PC-3 (cell line): ENCODE data around the gene TRIM28. TPM values are rescaled to one million over a fixed set of nuclear protein-coding genes. Genes with fewer than 3 reads are reported as not detected.

Source experiments
- ATAC-seq: fragments of 200-7000 bp; cut with Tn5 transposase; 2 replicates; pipeline ENCODE4 v1.9.1; 2020; ENCODE audit warnings: mild to moderate bottlenecking, moderate library complexity
- BruUV-seq: library from RNA; stranded (reverse); fragments of 400-500 nt; replicated peaks from 2 replicates; lab custom pipeline; 2021; lab: Mats Ljungman, UMichigan
- CTCF ChIA-PET: fragments of 300-600 bp; sonication (Branson Sonifier 250); formaldehyde crosslinking; loops from one replicate; lab custom pipeline; 2022; ENCODE audit warnings: antibody characterized with exemption; lab: Charles Lee
- POLR2A ChIA-PET: fragments of 300-600 bp; sonication (Branson Sonifier 250); formaldehyde crosslinking; loops from one replicate; lab custom pipeline; 2022; ENCODE audit warnings: antibody characterized with exemption; ENCODE audit not compliant: unreplicated experiment; lab: Charles Lee
- DNase-seq: peaks from one replicate; pipeline ENCODE4 v3.0.0-alpha.2; 2015
- H2AFZ ChIP-seq: fragments of 300-600 bp; sonication (generic); 2 replicates; pipeline ENCODE4 v1.6.0; 2016; ENCODE audit warnings: antibody characterized with exemption, low read length
- H3F3A ChIP-seq: fragments of 300-600 bp; sonication (generic); one replicate; pipeline ENCODE4 v1.6.0; 2017; ENCODE audit warnings: antibody characterized with exemption, low read length, control low read depth, mild to moderate bottlenecking; ENCODE audit not compliant: unreplicated experiment
- H3K27ac ChIP-seq: fragments of 300-600 bp; sonication (generic); 2 replicates; pipeline ENCODE4 v1.5.1; 2016; ENCODE audit warnings: mild to moderate bottlenecking, low read length
- H3K27me3 ChIP-seq: fragments of 300-600 bp; sonication (generic); 2 replicates; pipeline ENCODE4 v1.6.1; 2016; ENCODE audit warnings: low read length, mixed read lengths
- H3K36me3 ChIP-seq: fragments of 300-600 bp; sonication (generic); 2 replicates; pipeline ENCODE4 v1.6.1; 2016; ENCODE audit warnings: low read depth, mixed run types, low read length, mixed read lengths
- H3K4me1 ChIP-seq: fragments of 300-600 bp; sonication (generic); 2 replicates; pipeline ENCODE4 v1.5.1; 2016; ENCODE audit warnings: low read length; ENCODE audit not compliant: insufficient read depth
- H3K4me2 ChIP-seq: fragments of 300-600 bp; sonication (generic); 2 replicates; pipeline ENCODE4 v1.6.0; 2016; ENCODE audit warnings: low read length
- H3K4me3 ChIP-seq: fragments of 300-600 bp; sonication (generic); 2 replicates; pipeline ENCODE4 v1.5.1; 2016; ENCODE audit warnings: mild to moderate bottlenecking, low read length, mixed read lengths
- H3K79me2 ChIP-seq: fragments of 300-600 bp; sonication (generic); 2 replicates; pipeline ENCODE4 v1.6.1; 2017; ENCODE audit warnings: low read length, mixed read lengths
- H3K9ac ChIP-seq: fragments of 300-600 bp; sonication (generic); 2 replicates; pipeline ENCODE4 v1.6.0; 2016; ENCODE audit warnings: mild to moderate bottlenecking, low read length
- H3K9me2 ChIP-seq: fragments of 300-600 bp; sonication (generic); replicated peaks from 2 replicates; pipeline ENCODE4 v1.6.1; 2016; ENCODE audit warnings: mixed run types, low read length, mixed read lengths
- H3K9me3 ChIP-seq: fragments of 300-600 bp; sonication (generic); 2 replicates; pipeline ENCODE4 v1.6.1; 2016; ENCODE audit warnings: low read length, mixed read lengths
- H4K20me1 ChIP-seq: fragments of 300-600 bp; sonication (generic); 2 replicates; pipeline ENCODE4 v1.6.1; 2016; ENCODE audit warnings: low read length, mixed read lengths
- EZH2 ChIP-seq: fragments of 300-600 bp; sonication (generic); IDR thresholded peaks from one replicate; pipeline ENCODE4 v1.6.1; 2017; ENCODE audit warnings: antibody characterized with exemption, mild to moderate bottlenecking, low read length; ENCODE audit not compliant: unreplicated experiment
- EZH2phosphoT487 ChIP-seq: fragments of 300-600 bp; sonication (generic); IDR thresholded peaks from 2 replicates; pipeline ENCODE4 v1.6.1; 2018; ENCODE audit warnings: mild to moderate bottlenecking, antibody characterized with exemption, low read length, borderline replicate concordance
- intact Hi-C: fragments of 100-400 bp; cut with micrococcal nuclease; formaldehyde crosslinking; loops from 2 replicates; pipeline ENCODE4 v1.9.0; 2023
- total RNA-seq: library from RNA; depleted of rRNA; stranded (reverse); fragments of >200 nt; gene quantifications from 2 replicates; pipeline ENCODE4 v1.2.3, GENCODE V29; 2014
- TF ChIP-seq, protein P1 (sequence below): fragments of 300-600 bp; sonication (generic); conservative IDR thresholded peaks from 2 replicates; pipeline ENCODE4 v1.5.1; 2017; ENCODE audit warnings: antibody characterized with exemption, low read depth, mild to moderate bottlenecking, low read length

Gene TRIM28
- total RNA-seq, 1 experiment from 2014 or later: 1,169 TPM

DNA sequence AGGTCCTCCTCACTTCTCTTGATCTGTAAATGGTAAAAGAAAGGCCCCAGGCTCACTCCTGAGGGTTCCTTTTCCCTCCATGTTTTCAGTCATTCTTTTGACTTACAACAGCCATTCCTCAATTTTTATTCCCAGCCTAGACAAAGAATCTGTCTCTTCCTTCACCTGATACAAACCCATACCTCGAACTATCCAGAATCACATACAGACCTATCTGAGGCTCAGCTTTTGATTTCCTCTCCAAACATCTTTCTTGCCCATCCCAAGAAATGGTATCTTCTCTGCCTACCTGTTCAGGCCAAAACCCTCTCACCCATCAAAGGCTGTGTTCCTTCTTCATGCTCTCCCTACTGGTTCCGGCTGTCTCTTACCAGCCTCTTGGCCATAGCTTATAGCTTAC lies 8.8 kb downstream of the TRIM28 start:
- no peak for TF ChIP-seq EZH2phosphoT487
- H3K4me2 ChIP-seq: no peak overlapping the region
- H3F3A ChIP-seq: peaks cover 8% of the 10 kb centered on the region
- peaks cover 27% of the 10 kb centered on the region for H3K4me1 ChIP-seq
- H3K27me3 ChIP-seq: no peaks in the 10 kb centered on the region
- DNase-seq (no peak), ATAC-seq (no peak)
- H4K20me1 ChIP-seq: peaks cover 34% of the 10 kb centered on the region
- no peak overlapping the region for H3K9ac ChIP-seq
- no peak overlapping the region for H2AFZ ChIP-seq
- intact Hi-C loops: no loop called here
- BruUV-seq: no TSS peak
- no peak overlapping the region for H3K27ac ChIP-seq
- H3K79me2 ChIP-seq: peaks cover 52% of the 10 kb centered on the region
- ChIA-PET CTCF (no interaction called here), POLR2A (no interaction called here)
- H3K36me3 ChIP-seq: peaks cover 58% of the 10 kb centered on the region
- no peaks in the 10 kb centered on the region for H3K9me2 ChIP-seq
- no peak overlapping the region for H3K4me3 ChIP-seq
- no peaks in the 10 kb centered on the region for H3K9me3 ChIP-seq

DNA sequence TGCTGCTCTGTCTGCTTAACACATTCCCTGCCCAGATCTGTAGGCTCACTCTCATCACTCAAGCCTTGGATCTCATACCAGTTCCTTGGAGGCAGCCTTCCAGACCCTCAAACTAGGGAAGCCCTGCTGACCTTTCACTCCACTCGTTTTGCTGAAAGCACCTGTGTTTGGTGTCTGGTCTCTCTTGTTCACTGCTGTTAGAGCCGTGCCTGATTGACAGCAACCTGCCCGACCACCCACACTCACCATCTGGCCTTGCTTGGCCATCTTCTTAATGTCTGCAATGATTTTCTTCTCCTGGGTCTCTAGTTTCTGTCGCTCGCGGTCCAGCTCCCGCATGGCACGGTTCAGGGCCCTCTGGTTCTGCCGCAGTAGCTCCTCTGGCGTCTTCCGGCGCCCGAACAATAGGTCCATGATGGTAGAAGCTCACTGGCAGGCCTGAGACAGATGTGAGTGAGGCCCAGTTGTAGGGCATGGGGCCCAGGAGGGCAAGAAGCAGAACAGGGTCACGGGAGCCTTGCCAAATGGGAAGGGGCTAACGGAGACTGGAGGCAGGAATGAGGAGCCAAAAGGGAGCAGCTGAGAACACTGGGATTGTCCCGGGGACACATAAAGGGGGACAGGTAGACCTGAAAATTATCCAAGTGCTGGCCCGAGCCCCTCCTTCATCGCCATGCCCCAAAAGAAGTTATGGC lies 10.1 kb downstream of the TRIM28 start:
- TF ChIP-seq, protein P1, sequence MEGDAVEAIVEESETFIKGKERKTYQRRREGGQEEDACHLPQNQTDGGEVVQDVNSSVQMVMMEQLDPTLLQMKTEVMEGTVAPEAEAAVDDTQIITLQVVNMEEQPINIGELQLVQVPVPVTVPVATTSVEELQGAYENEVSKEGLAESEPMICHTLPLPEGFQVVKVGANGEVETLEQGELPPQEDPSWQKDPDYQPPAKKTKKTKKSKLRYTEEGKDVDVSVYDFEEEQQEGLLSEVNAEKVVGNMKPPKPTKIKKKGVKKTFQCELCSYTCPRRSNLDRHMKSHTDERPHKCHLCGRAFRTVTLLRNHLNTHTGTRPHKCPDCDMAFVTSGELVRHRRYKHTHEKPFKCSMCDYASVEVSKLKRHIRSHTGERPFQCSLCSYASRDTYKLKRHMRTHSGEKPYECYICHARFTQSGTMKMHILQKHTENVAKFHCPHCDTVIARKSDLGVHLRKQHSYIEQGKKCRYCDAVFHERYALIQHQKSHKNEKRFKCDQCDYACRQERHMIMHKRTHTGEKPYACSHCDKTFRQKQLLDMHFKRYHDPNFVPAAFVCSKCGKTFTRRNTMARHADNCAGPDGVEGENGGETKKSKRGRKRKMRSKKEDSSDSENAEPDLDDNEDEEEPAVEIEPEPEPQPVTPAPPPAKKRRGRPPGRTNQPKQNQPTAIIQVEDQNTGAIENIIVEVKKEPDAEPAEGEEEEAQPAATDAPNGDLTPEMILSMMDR: no peak
- TF ChIP-seq EZH2: no peak
- no peak for TF ChIP-seq EZH2phosphoT487

DNA sequence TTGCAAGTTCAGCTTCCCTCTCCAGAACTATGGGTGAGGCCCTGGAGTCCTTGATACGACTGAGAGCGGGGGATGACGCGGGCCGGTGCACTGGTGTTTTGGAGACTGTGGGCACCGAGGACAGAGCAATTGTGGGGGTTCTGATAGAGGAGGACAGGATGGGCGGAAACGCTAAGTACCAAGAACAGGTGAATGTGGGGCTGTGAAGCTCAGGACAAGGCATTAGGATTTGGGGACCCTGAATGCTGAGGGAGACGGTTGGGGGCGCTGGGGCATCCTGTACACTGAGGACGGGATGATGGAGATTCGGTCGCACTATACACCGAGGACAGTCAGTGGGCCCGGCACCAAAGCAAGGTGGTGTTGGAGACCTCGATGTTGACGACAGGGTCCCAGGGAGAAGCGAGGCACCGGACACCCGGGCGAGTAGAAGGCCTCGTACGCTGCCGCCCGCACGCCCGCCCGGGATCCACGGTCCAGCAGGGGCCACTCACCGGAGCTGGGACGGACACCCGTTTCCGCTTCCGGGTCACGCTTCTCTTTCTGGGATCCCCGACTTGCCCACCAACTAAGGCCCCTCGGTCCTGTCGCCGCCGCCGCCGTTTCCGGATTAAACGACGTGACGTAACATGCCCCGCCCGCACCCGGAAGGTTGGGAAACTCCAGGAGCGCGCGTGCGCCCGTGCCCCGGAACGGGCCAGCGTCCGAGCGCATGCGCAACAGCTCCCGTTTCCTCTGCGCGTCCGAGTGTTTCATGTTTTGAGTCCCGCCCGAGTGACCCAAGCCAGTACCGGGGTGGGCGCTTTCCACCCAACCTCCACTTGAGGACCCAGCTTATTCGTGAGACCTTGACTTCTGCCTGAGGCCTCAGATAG lies 10.9 kb downstream of the TRIM28 start, which contains the start of gene CHMP2A:
TSS of gene CHMP2A (minus strand) at position 612 of the 875 bp plus-strand sequence. CDS start 893 bp downstream, outside the sequence.
- no peak for TF ChIP-seq EZH2
- TF ChIP-seq, protein P1: 0 out of 2 replicates have a peak, but pooled peaks have one; percentile 13
- peaks cover 8% of the 10 kb centered on the region for H3F3A ChIP-seq
- H4K20me1 ChIP-seq: peaks cover 15% of the 10 kb centered on the region; the same call in 1 of the 2 replicates
- peak within 1 kb of the TSS; percentile 69 for H3K27ac ChIP-seq
- no peaks in the 10 kb centered on the region for H3K9me2 ChIP-seq
- H3K4me1 ChIP-seq: peaks cover 35% of the 10 kb centered on the region
- H3K27me3 ChIP-seq: no peaks in the 10 kb centered on the region
- POLR2A ChIA-PET: interaction anchor here (0.6 to 2.4 kb wide), 4 partner anchors 11 to 62 kb away, joined by 3 to 14 read pairs (median 10); partner anchors contain the start of genes TRIM28 and ZBTB45
- ATAC-seq (peak; percentile 37), DNase-seq (peak; percentile 98)
- H3K36me3 ChIP-seq: peaks cover 37% of the 10 kb centered on the region
- peak within 1 kb of the TSS; percentile 89 for H3K4me2 ChIP-seq
- H3K79me2 ChIP-seq: peaks cover 37% of the 10 kb centered on the region
- H3K4me3 ChIP-seq: peak within 1 kb of the TSS; percentile 70
- H2AFZ ChIP-seq: peak within 1 kb of the TSS; percentile 67
- CTCF ChIA-PET: interaction anchor here (0.8 kb wide), 1 partner anchor 35 kb away, joined by 3 read pairs; the partner anchor contains the start of gene ZBTB45
- H3K9ac ChIP-seq: peak within 1 kb of the TSS; percentile 82
- intact Hi-C loops: loop anchor here (1.0 kb wide), 1 partner anchor 10 kb away; the partner anchor contains the start of gene TRIM28
- BruUV-seq: TSS peak; percentile 35
- no peaks in the 10 kb centered on the region for H3K9me3 ChIP-seq

More for the DNA sequence above, 10.1 kb downstream of the TRIM28 start:
- intact Hi-C loops: no loop called here
- ChIA-PET POLR2A (interaction anchor here (1.0 to 2.4 kb wide), 3 partner anchors 10 to 34 kb away, joined by 3 to 14 read pairs (median 11); partner anchors contain the start of genes TRIM28 and ZBTB45), CTCF (no interaction called here)
- Histone ChIP-seq H3K9me3 (no peaks in the 10 kb centered on the region), H3F3A (peaks cover 8% of the 10 kb centered on the region), H3K27ac (peak overlapping the region; percentile 69), H2AFZ (no peak overlapping the region), H3K36me3 (peaks cover 45% of the 10 kb centered on the region), H3K4me1 (peaks cover 27% of the 10 kb centered on the region), H4K20me1 (peaks cover 23% of the 10 kb centered on the region; the same call in 1 of the 2 replicates), H3K79me2 (peaks cover 45% of the 10 kb centered on the region), H3K4me2 (peak overlapping the region; percentile 89), H3K27me3 (no peaks in the 10 kb centered on the region), H3K9me2 (no peaks in the 10 kb centered on the region), H3K9ac (peak overlapping the region; percentile 82), H3K4me3 (peak overlapping the region; percentile 70)
- BruUV-seq: no TSS peak
- ATAC-seq (no peak), DNase-seq (no peak)
